ENCODE data around the gene SYNGAP1. TPM values are rescaled to one million over a fixed set of nuclear protein-coding genes. Genes with fewer than 3 reads are reported as not detected.

Gene SYNGAP1
- total and polyA plus RNA-seq, 9 of the 15 experiments (the other 6 are each of a cell fraction or from before 2014, with no cell fraction given): 0.01 to 22.8 (median 3.2) TPM

- TF ChIP-seq SUPT5H (IDR thresholded peaks at IDR 0.05) (peak; percentile 50; the same call in 1 of the 2 replicates), ZBTB26 (CRISPR knock-in tag; IDR thresholded peaks at IDR 0.05) (peak; percentile 95), POLR2H (tag; IDR thresholded peaks at IDR 0.05; ENCODE audit: low read depth) (no peak), CC2D1A (IDR thresholded peaks at IDR 0.05) (peak; percentile 52; the same call in 1 of the 2 replicates), ELF1 (tag; IDR thresholded peaks at IDR 0.05) (no peak), ZNF436 (CRISPR knock-in tag; IDR thresholded peaks at IDR 0.05) (0 out of 2 replicates have a peak, but pooled peaks have one; percentile 41), DIDO1 (tag; IDR thresholded peaks at IDR 0.05; ENCODE audit: low read depth) (0 out of 2 replicates have a peak, but pooled peaks have one; percentile 28), ZNF282 (CRISPR knock-in tag; IDR thresholded peaks at IDR 0.05) (no peak), SMC3 (conservative IDR thresholded peaks at IDR 0.05; ENCODE audit: insufficient read depth, low read depth, low read length) (no peak), MEF2D (tag; conservative IDR thresholded peaks at IDR 0.05; ENCODE audit: low read depth) (no peak), MEF2A (IDR thresholded peaks at IDR 0.05; ENCODE audit: control insufficient read depth, low read depth, low read length) (no peak), TSC22D4 (tag; IDR thresholded peaks at IDR 0.05) (no peak), DMBX1 (CRISPR knock-in tag; IDR thresholded peaks at IDR 0.05; ENCODE audit: borderline replicate concordance) (no peak), CBX8 (IDR thresholded peaks at IDR 0.05; ENCODE audit: borderline replicate concordance, extremely low read depth, low read depth, low read length, poor library complexity, severe bottlenecking) (no peak), USF2 (CRISPR knock-in tag; IDR thresholded peaks at IDR 0.05) (no peak)
- TF ChIP-seq, protein P1, sequence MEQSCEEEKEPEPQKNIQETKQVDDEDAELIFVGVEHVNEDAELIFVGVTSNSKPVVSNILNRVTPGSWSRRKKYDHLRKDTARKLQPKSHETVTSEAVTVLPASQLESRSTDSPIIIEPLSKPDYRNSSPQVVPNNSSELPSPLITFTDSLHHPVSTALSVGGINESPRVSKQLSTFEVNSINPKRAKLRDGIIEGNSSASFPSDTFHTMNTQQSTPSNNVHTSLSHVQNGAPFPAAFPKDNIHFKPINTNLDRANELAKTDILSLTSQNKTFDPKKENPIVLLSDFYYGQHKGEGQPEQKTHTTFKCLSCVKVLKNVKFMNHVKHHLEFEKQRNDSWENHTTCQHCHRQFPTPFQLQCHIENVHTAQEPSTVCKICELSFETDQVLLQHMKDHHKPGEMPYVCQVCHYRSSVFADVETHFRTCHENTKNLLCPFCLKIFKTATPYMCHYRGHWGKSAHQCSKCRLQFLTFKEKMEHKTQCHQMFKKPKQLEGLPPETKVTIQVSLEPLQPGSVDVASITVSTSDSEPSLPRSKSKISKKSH (CRISPR knock-in tag; IDR thresholded peaks at IDR 0.05): no peak
- TF ChIP-seq, protein P2, sequence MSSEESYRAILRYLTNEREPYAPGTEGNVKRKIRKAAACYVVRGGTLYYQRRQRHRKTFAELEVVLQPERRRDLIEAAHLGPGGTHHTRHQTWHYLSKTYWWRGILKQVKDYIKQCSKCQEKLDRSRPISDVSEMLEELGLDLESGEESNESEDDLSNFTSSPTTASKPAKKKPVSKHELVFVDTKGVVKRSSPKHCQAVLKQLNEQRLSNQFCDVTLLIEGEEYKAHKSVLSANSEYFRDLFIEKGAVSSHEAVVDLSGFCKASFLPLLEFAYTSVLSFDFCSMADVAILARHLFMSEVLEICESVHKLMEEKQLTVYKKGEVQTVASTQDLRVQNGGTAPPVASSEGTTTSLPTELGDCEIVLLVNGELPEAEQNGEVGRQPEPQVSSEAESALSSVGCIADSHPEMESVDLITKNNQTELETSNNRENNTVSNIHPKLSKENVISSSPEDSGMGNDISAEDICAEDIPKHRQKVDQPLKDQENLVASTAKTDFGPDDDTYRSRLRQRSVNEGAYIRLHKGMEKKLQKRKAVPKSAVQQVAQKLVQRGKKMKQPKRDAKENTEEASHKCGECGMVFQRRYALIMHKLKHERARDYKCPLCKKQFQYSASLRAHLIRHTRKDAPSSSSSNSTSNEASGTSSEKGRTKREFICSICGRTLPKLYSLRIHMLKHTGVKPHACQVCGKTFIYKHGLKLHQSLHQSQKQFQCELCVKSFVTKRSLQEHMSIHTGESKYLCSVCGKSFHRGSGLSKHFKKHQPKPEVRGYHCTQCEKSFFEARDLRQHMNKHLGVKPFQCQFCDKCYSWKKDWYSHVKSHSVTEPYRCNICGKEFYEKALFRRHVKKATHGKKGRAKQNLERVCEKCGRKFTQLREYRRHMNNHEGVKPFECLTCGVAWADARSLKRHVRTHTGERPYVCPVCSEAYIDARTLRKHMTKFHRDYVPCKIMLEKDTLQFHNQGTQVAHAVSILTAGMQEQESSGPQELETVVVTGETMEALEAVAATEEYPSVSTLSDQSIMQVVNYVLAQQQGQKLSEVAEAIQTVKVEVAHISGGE (CRISPR knock-in tag; IDR thresholded peaks at IDR 0.05): no peak
- TF ChIP-seq, protein P3, sequence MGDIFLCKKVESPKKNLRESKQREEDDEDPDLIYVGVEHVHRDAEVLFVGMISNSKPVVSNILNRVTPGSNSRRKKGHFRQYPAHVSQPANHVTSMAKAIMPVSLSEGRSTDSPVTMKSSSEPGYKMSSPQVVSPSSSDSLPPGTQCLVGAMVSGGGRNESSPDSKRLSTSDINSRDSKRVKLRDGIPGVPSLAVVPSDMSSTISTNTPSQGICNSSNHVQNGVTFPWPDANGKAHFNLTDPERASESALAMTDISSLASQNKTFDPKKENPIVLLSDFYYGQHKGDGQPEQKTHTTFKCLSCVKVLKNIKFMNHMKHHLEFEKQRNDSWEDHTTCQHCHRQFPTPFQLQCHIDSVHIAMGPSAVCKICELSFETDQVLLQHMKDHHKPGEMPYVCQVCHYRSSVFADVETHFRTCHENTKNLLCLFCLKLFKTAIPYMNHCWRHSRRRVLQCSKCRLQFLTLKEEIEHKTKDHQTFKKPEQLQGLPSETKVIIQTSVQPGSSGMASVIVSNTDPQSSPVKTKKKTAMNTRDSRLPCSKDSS (IDR thresholded peaks at IDR 0.05; ENCODE audit: low read depth, partially characterized antibody): peak; percentile 55
Measured at GRCh38 chr6:33439956-33440648, 20.2 kb downstream of the SYNGAP1 start (continued).
